ENCODE measurements around the gene KRTAP5-8. TPM values are rescaled to one million over a fixed set of nuclear protein-coding genes. Genes with fewer than 3 reads are reported as not detected.

KRTAP5-8 gene
- total and polyA plus RNA-seq, 8 donors = 0.14 to 0.46 (median 0.35) TPM; not detected in 5

DNA sequence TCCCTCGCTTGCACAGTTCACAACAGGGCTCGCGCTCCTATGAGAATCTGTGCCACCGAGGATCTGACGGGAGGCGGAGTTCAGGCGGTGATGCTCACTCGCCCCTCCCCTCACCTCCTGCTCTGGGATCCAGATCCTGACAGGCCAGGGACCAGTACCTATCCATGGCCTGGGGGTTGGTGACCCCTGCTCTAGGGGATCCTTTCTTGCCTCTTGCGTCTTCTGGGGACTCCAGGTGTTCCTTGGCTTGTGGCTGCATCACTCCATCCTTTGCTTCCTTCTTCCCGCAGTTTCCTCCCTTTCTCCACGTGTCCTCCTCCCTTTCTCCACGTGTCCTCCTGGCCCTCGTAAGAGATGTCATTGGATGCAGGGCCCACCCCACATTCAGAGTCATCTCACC is 41.4 kb upstream of the KRTAP5-8 start:
- Histone ChIP-seq H3K9me3 (no peaks in the 10 kb centered on the region), H3K4me1 (no peaks in the 10 kb centered on the region), H3K4me3 (no peak overlapping the region), H3K36me3 (peaks cover 0 to 40% (median 21%) of the 10 kb centered on the region in 3 donors), H3K27me3 (no peaks in the 10 kb centered on the region), H3K27ac (no peak overlapping the region)
- intact Hi-C loops (cut with DNase I) = no loop called here
- WGBS, 2 donors = 96 to 98% methylated on average over 13 of the region's 13 CpGs
- ATAC-seq (no peak), DNase-seq (peak in 1 of 6 donors; percentile 1), FAIRE-seq (no peak)
- TF ChIP-seq, protein P1, sequence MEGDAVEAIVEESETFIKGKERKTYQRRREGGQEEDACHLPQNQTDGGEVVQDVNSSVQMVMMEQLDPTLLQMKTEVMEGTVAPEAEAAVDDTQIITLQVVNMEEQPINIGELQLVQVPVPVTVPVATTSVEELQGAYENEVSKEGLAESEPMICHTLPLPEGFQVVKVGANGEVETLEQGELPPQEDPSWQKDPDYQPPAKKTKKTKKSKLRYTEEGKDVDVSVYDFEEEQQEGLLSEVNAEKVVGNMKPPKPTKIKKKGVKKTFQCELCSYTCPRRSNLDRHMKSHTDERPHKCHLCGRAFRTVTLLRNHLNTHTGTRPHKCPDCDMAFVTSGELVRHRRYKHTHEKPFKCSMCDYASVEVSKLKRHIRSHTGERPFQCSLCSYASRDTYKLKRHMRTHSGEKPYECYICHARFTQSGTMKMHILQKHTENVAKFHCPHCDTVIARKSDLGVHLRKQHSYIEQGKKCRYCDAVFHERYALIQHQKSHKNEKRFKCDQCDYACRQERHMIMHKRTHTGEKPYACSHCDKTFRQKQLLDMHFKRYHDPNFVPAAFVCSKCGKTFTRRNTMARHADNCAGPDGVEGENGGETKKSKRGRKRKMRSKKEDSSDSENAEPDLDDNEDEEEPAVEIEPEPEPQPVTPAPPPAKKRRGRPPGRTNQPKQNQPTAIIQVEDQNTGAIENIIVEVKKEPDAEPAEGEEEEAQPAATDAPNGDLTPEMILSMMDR (IDR thresholded peaks at IDR 0.05) = no peak

DNA sequence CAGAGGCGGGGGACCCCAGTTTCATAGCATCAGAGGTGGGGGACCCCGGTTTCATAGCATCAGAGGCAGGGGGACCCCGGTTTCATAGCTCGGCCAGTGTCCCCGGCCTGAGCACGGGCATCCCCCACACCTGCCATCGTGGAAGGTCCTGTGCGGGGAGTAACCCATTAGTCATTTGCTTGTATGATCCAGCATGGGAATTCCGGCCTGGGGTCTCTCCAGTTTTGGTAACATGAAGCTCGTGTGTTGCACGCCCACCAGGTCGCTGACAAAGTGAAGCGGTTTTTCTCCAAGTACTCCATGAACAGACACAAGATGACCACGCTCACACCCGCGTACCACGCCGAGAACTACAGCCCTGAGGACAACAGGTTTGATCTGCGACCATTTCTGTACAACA is 39.7 kb upstream of the KRTAP5-8 start:
- intact Hi-C loops (cut with DNase I) = no loop called here
- Histone ChIP-seq H3K9me3 (no peaks in the 10 kb centered on the region), H3K36me3 (peaks cover 0 to 40% (median 21%) of the 10 kb centered on the region in 3 donors), H3K27me3 (no peaks in the 10 kb centered on the region), H3K4me3 (no peak overlapping the region), H3K4me1 (no peaks in the 10 kb centered on the region), H3K27ac (no peak overlapping the region)
- 93 to 98% methylated on average over 19 of the region's 19 CpGs for WGBS, 2 donors
- TF ChIP-seq, protein P1 (IDR thresholded peaks at IDR 0.05) = no peak
- DNase-seq (no peak), FAIRE-seq (no peak), ATAC-seq (no peak)

GRCh38 chr11:71499125-71499524 is 38.7 kb upstream of the KRTAP5-8 start:
- intact Hi-C loops (cut with DNase I) = no loop called here
- H3K27me3 ChIP-seq = no peaks in the 10 kb centered on the region
- ATAC-seq (no peak), FAIRE-seq (no peak), DNase-seq (no peak)
- H3K27ac ChIP-seq = no peak overlapping the region
- no peaks in the 10 kb centered on the region for H3K9me3 ChIP-seq
- no peak overlapping the region for H3K4me3 ChIP-seq
- 88 to 90% methylated on average over 13 of the region's 13 CpGs for WGBS, 2 donors
- peaks cover 0 to 38% (median 21%) of the 10 kb centered on the region in 3 donors for H3K36me3 ChIP-seq
- no peaks in the 10 kb centered on the region for H3K4me1 ChIP-seq
- TF ChIP-seq, protein P1 (IDR thresholded peaks at IDR 0.05) = no peak

DNA sequence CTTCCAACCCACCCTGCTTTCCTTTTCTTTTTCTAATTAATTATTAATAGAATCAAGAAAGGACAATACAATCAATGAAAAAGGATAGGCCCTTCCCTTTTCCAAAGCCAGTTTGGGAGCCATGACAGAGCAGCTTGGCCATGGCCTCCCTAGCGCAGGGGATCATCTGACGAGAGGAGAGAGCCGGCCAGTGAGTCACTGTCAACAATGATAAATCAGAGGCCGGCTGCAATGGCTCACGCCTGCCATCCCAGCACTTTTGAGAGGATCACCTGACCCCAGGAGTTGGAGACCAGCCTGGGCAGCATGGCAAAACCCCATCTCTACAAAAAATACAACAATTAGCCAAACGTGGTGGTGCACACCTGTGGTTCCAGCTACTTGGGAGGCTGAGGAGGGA is 38.3 kb upstream of the KRTAP5-8 start:
- ATAC-seq (no peak), FAIRE-seq (no peak), DNase-seq (no peak)
- no peak overlapping the region for H3K27ac ChIP-seq
- H3K4me1 ChIP-seq = no peaks in the 10 kb centered on the region
- 90 to 94% methylated on average over 6 of the region's 6 CpGs for WGBS, 2 donors
- H3K9me3 ChIP-seq = no peaks in the 10 kb centered on the region
- intact Hi-C loops (cut with DNase I) = no loop called here
- TF ChIP-seq, protein P1 (IDR thresholded peaks at IDR 0.05) = no peak
- no peak overlapping the region for H3K4me3 ChIP-seq
- no peaks in the 10 kb centered on the region for H3K27me3 ChIP-seq
- peaks cover 0 to 33% (median 21%) of the 10 kb centered on the region in 3 donors for H3K36me3 ChIP-seq

GRCh38 chr11:71500601-71501021 is 37.2 kb upstream of the KRTAP5-8 start:
- Histone ChIP-seq H3K4me3 (no peak overlapping the region), H3K27me3 (no peaks in the 10 kb centered on the region), H3K9me3 (no peaks in the 10 kb centered on the region), H3K36me3 (peaks cover 0 to 30% (median 21%) of the 10 kb centered on the region in 3 donors), H3K4me1 (no peaks in the 10 kb centered on the region), H3K27ac (no peak overlapping the region)
- FAIRE-seq (no peak), DNase-seq (peak in 1 of 6 donors; percentile 68), ATAC-seq (no peak)
- 61 to 69% methylated on average over 6 of the region's 6 CpGs for WGBS, 2 donors
- TF ChIP-seq, protein P1 (IDR thresholded peaks at IDR 0.05) = no peak
- intact Hi-C loops (cut with DNase I) = no loop called here
